ENCODE data around the gene PCBP1. TPM values are rescaled to one million over a fixed set of nuclear protein-coding genes. Genes with fewer than 3 reads are reported as not detected.
"Not testable (repeated sequence)": the region's sequence is repeated elsewhere in the genome, so short reads cannot be mapped to it uniquely, and the experiment has no call there.

PCBP1 gene
- total and polyA plus RNA-seq, 10 donors, result 254 to 351 (median 286) TPM

GRCh38 chr2:70103531-70104061, 16.3 kb downstream of the PCBP1 start:
- TF ChIP-seq POLR2AphosphoS5 (IDR thresholded peaks at IDR 0.05) (peak in 2 of 3 donors; percentile 31 to 43), POLR2A (IDR thresholded peaks at IDR 0.05) (no peak), CTCF (IDR thresholded peaks at IDR 0.05 in 8 of 11, conservative IDR thresholded peaks at IDR 0.05 in 3 of 11) (no peak)
- Histone ChIP-seq H3K36me3 (no peaks in the 10 kb centered on the region), H3K4me3 (peak overlapping the region in 2 of 8 donors; percentile 4 to 44), H3K4me1 (peaks cover 15 to 61% (median 43%) of the 10 kb centered on the region in 6 donors), H3K27ac (peak overlapping the region; percentile 10 to 88 (median 80)), H3K27me3 (replicated peaks in 1 of 7) (no peaks in the 10 kb centered on the region), H3K9me3 (no peaks in the 10 kb centered on the region)
- intact Hi-C loops (cut with DNase I; ENCODE audit: low total_unique reads), result no loop called here
- WGBS, 5 donors, result 48 to 70% (median 67%) methylated on average over 5 of the region's 5 CpGs
- DNase-seq, result no peak

- Histone ChIP-seq H3K36me3 (no peaks in the 10 kb centered on the region), H3K4me3 (peak overlapping the region in 3 of 8 donors; percentile 4 to 44 (median 9)), H3K27me3 (replicated peaks in 1 of 7) (no peaks in the 10 kb centered on the region), H3K4me1 (peaks cover 16 to 69% (median 52%) of the 10 kb centered on the region in 6 donors), H3K9me3 (no peaks in the 10 kb centered on the region), H3K27ac (peak overlapping the region; percentile 10 to 88 (median 80))
- 35 to 48% (median 41%) methylated on average over 11 of the region's 11 CpGs for WGBS, 5 donors
- DNase-seq, result no peak
- no peak for TF ChIP-seq POLR2AphosphoS5 (IDR thresholded peaks at IDR 0.05)
- no peak for TF ChIP-seq CTCF (IDR thresholded peaks at IDR 0.05 in 8 of 11, conservative IDR thresholded peaks at IDR 0.05 in 3 of 11)
- TF ChIP-seq POLR2A (IDR thresholded peaks at IDR 0.05), result no peak
- intact Hi-C loops (cut with DNase I; ENCODE audit: low total_unique reads), result no loop called here
Measured at GRCh38 chr2:70104231-70105111, 17.2 kb downstream of the PCBP1 start.

- 93 to 96% (median 94%) methylated on average over 8 of the region's 8 CpGs for WGBS, 5 donors
- H3K4me3 ChIP-seq; H3K27me3 ChIP-seq (replicated peaks in 1 of 7); intact Hi-C loops (cut with DNase I; ENCODE audit: low total_unique reads); DNase-seq; H3K9me3 ChIP-seq; H3K36me3 ChIP-seq: not testable (repeated sequence)
- Histone ChIP-seq H3K4me1 (peaks cover 18 to 86% (median 63%) of the 10 kb centered on the region in 6 donors), H3K27ac (peak overlapping the region in 2 of 8 donors; percentile 13 to 85)
Measured at GRCh38 chr2:70106138-70106537, 18.9 kb downstream of the PCBP1 start.

- H3K4me3 ChIP-seq, result peak overlapping the region in 1 of 8 donors; percentile 7
- WGBS, 5 donors, result 92 to 97% (median 96%) methylated on average over 5 of the region's 5 CpGs
- intact Hi-C loops (cut with DNase I; ENCODE audit: low total_unique reads); DNase-seq; H3K36me3 ChIP-seq; H3K27me3 ChIP-seq (replicated peaks in 1 of 7); H3K9me3 ChIP-seq: not testable (repeated sequence)
- peak overlapping the region in 6 of 8 donors; percentile 10 to 90 (median 86) for H3K27ac ChIP-seq
- H3K4me1 ChIP-seq, result peaks cover 14 to 77% (median 53%) of the 10 kb centered on the region in 6 donors
Measured at GRCh38 chr2:70110397-70110796, 23.1 kb downstream of the PCBP1 start.
